BLaER1 (cell line): ENCODE results near the gene ZNF341.

Source experiments
- H3K27ac ChIP-seq: shearing (Covaris generic); formaldehyde crosslinking; 2 replicates; pipeline ENCODE4 v1.8.1; 2022
- H3K27me3 ChIP-seq: shearing (Covaris generic); formaldehyde crosslinking; 2 replicates; pipeline ENCODE4 v1.8.1; 2022
- H3K36me3 ChIP-seq: shearing (Covaris generic); formaldehyde crosslinking; 2 replicates; pipeline ENCODE4 v1.8.1; 2022
- H3K4me1 ChIP-seq: shearing (Covaris generic); formaldehyde crosslinking; 2 replicates; pipeline ENCODE4 v1.8.1; 2022
- H3K4me2 ChIP-seq: shearing (Covaris generic); formaldehyde crosslinking; 2 replicates; pipeline ENCODE4 v1.8.1; 2022
- H3K4me3 ChIP-seq: shearing (Covaris generic); formaldehyde crosslinking; 2 replicates; pipeline ENCODE4 v1.8.1; 2022
- H3K9ac ChIP-seq: shearing (Covaris generic); formaldehyde crosslinking; 2 replicates; pipeline ENCODE4 v1.8.1; 2022
- H3K9me3 ChIP-seq: shearing (Covaris generic); formaldehyde crosslinking; 2 replicates; pipeline ENCODE4 v1.8.1; 2022
- H4K20me1 ChIP-seq: shearing (Covaris generic); formaldehyde crosslinking; 2 replicates; pipeline ENCODE4 v1.8.1; 2022
- Cebpa-rat ChIP-seq: shearing (Covaris generic); IDR thresholded peaks from 2 replicates; pipeline ENCODE4 v1.8.1; 2022

ZNF341 gene

DNA sequence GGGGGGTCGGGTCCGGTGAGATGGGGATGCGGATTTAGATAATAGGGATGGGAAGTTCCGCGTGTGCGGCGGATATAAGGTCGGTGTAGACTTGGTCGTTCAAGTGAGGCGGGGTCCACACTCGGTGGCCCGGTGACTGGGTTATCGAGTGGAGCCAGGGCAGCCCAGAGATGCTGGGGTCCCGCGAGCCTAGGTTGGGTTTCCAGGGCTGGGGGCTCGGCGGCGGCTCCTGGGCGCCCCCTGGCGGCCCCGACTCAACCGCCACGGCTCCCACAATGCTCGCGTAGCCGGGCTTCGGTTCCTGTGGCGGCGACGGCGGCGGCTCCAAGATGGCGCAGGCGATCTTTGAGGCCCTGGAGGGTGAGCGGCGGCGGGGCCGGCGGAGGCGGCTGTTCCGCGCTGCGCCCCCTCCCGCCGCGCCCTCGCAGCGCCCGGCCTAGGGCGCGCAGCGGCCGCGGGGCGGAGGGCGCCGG is at the start of gene ZNF341:
TSS of gene ZNF341 (plus strand) at position 304 of the 473 bp plus-strand sequence. CDS start at position 330, 26 bp downstream.
- no peak for TF ChIP-seq Cebpa-rat
- Histone ChIP-seq H3K9me3 (peaks cover 13% of the 10 kb centered on the region), H3K36me3 (peaks cover 7% of the 10 kb centered on the region; the same call in 1 of the 2 replicates), H4K20me1 (no peaks in the 10 kb centered on the region), H3K4me2 (peak within 1 kb of the TSS; percentile 98), H3K9ac (peak within 1 kb of the TSS; percentile 84), H3K27me3 (no peaks in the 10 kb centered on the region), H3K27ac (peak within 1 kb of the TSS; percentile 82), H3K4me3 (peak within 1 kb of the TSS; percentile 72), H3K4me1 (peaks cover 23% of the 10 kb centered on the region)

DNA sequence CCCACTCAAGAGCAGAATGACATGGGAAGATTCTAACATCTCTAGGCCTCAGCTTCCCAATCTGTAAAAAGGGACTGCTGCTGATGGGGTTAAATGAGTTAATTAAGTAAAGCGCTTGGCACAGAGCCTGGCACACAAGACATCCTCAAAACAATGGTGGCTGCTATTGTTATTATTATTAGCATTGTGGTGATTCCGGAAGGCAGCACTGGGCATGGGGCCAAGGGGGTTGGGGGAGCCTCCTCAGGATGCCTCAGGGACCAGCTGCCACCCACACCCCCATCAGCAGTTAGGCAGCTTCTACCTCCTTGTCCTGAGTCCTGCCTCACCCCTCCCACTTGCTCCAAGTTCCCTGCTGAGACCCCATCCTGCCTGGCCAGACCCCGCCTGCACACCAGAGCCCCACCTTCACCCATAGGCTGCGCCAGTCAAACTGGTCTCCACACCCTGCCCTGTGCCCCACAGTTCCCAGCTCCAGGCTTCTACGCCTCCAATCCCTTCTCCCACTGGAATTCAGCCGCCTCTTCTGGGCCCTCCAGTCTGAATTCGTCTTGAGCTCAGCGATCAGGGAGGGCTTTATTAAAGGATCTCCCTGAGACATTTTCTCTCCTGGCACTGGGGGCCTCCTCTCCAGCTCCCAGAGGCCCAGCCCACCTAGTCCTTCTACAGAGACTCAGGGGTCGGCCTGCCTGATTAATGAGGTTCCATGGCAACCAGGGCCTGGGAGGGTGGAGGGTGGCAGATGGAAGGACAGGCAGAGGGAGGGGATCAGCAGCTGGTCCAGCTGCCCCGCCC is 47.1 kb upstream of the ZNF341 start:
- H3K36me3 ChIP-seq: peaks cover 29% of the 10 kb centered on the region
- H3K4me1 ChIP-seq: peaks cover 91% of the 10 kb centered on the region
- TF ChIP-seq Cebpa-rat: no peak
- H4K20me1 ChIP-seq: peaks cover 56% of the 10 kb centered on the region
- peak overlapping the region; percentile 92 for H3K4me3 ChIP-seq
- H3K27me3 ChIP-seq: no peaks in the 10 kb centered on the region
- peak overlapping the region; percentile 98 for H3K27ac ChIP-seq
- H3K9ac ChIP-seq: peak overlapping the region; percentile 97
- no peaks in the 10 kb centered on the region for H3K9me3 ChIP-seq
- peak overlapping the region; percentile 96 for H3K4me2 ChIP-seq

DNA sequence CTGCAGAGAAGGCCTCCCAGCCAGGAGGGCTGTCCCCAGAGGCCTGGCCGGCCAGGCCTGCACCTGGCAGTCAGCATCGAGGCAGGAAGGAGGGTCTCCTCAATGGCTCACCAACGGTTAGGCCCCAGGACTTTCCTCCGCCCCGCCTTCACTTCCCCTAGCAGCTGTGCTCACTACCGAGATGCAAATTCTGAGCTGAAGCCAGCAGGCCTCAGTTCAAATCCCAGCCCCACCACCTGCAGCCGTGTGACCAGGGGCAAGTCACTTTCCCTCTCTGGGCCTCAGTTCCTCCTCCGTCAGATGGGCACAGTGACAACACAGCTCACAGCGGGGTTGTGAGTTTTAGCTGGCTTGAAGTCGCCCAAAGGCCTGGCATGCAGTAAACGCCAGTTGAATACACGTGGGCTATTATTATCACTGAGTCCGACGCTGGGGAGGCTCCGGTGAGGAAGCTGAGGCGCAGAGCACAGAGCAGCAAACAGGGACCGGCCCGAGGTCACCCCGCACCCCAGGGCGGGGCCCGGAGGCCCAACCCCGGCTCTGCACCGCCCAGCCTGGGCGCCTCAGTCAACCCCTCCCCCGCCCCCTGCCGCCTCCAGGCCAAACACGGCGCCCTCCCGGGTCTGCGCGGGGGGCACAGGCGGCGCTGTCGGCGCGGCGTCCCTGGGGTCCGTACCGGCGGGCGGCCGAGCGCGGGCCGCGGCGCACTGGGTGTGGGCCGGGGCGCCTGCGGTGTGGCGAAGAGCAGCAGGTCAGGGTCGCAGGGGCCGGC is 46.3 kb upstream of the ZNF341 start:
- H3K4me2 ChIP-seq: peak overlapping the region; percentile 96
- H3K36me3 ChIP-seq: peaks cover 21% of the 10 kb centered on the region
- H4K20me1 ChIP-seq: peaks cover 49% of the 10 kb centered on the region
- peak overlapping the region; percentile 92 for H3K4me3 ChIP-seq
- no peaks in the 10 kb centered on the region for H3K9me3 ChIP-seq
- no peak for TF ChIP-seq Cebpa-rat
- H3K4me1 ChIP-seq: peaks cover 90% of the 10 kb centered on the region
- no peaks in the 10 kb centered on the region for H3K27me3 ChIP-seq
- peak overlapping the region; percentile 98 for H3K27ac ChIP-seq
- H3K9ac ChIP-seq: peak overlapping the region; percentile 97

DNA sequence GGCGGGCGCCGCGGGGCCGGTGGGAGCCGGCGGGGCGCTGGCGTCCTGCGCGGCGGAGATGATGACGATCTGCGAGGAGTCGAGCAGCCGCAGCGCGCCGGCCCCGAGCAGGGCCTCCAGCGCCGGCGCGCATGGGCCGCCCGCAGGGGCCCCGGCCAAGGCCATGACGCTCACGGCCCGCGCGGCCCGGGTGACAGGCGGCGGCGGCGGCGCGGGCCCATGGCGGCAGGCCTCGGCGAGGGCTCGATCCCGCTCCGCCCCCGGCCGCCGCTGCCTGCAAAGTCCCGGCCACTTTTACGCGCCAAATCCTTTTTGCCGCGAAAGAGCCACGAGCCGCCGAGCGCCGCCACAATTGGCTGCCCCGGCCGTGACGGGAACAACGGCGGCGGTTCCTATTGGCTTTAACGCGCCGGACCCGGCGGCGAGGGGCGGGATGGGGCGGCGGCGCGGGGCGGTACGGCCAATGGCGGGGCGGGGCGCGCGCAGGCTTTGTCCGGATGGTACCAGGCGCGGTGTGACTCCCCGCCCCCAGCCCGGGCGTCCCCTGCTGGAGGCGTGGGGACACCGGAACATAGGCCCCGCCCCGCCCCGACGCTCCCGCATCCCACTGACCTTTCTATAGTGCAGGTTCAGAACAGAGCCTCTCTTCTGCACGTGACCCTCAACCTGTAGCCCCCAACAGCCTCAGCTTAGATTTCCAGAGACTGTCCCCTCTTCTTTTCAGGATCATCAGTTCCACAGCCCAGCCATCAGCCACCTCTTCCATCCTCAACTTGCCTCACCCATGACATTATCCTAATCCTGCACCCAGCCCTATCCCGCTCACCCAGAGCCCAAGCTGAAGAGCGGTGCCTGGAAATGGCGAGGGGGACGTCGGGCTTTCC is 45.5 kb upstream of the ZNF341 start, which contains the start of gene E2F1:
TSS of gene E2F1 (minus strand) at position 286 of the 884 bp plus-strand sequence. CDS start at position 165, 121 bp downstream.
- Histone ChIP-seq H3K4me2 (peak within 1 kb of the TSS; percentile 96), H4K20me1 (peaks cover 40% of the 10 kb centered on the region), H3K9me3 (no peaks in the 10 kb centered on the region), H3K4me1 (peaks cover 90% of the 10 kb centered on the region), H3K27ac (peak within 1 kb of the TSS; percentile 98), H3K9ac (peak within 1 kb of the TSS; percentile 97), H3K4me3 (peak within 1 kb of the TSS; percentile 92), H3K36me3 (peaks cover 13% of the 10 kb centered on the region), H3K27me3 (no peaks in the 10 kb centered on the region)
- TF ChIP-seq Cebpa-rat: no peak

- Histone ChIP-seq H3K4me3 (peak overlapping the region; percentile 92; the same call in 1 of the 2 replicates), H3K9ac (peak overlapping the region; percentile 56; the same call in 1 of the 2 replicates)
Measured at GRCh38 chr20:33686984-33687366, 44.8 kb upstream of the ZNF341 start.

GRCh38 chr20:33687370-33687915 is 44.4 kb upstream of the ZNF341 start:
- Histone ChIP-seq H3K27ac (peak overlapping the region; percentile 85), H3K4me2 (peak overlapping the region; percentile 79)
- no peak for TF ChIP-seq Cebpa-rat

More at GRCh38 chr20:33686984-33687366, 44.8 kb upstream of the ZNF341 start:
- Histone ChIP-seq H3K4me1 (peaks cover 90% of the 10 kb centered on the region), H4K20me1 (peaks cover 34% of the 10 kb centered on the region), H3K27ac (peak overlapping the region; percentile 85), H3K4me2 (peak overlapping the region; percentile 79), H3K27me3 (no peaks in the 10 kb centered on the region), H3K9me3 (no peaks in the 10 kb centered on the region), H3K36me3 (peaks cover 12% of the 10 kb centered on the region; the same call in 1 of the 2 replicates)
- TF ChIP-seq Cebpa-rat: no peak

DNA sequence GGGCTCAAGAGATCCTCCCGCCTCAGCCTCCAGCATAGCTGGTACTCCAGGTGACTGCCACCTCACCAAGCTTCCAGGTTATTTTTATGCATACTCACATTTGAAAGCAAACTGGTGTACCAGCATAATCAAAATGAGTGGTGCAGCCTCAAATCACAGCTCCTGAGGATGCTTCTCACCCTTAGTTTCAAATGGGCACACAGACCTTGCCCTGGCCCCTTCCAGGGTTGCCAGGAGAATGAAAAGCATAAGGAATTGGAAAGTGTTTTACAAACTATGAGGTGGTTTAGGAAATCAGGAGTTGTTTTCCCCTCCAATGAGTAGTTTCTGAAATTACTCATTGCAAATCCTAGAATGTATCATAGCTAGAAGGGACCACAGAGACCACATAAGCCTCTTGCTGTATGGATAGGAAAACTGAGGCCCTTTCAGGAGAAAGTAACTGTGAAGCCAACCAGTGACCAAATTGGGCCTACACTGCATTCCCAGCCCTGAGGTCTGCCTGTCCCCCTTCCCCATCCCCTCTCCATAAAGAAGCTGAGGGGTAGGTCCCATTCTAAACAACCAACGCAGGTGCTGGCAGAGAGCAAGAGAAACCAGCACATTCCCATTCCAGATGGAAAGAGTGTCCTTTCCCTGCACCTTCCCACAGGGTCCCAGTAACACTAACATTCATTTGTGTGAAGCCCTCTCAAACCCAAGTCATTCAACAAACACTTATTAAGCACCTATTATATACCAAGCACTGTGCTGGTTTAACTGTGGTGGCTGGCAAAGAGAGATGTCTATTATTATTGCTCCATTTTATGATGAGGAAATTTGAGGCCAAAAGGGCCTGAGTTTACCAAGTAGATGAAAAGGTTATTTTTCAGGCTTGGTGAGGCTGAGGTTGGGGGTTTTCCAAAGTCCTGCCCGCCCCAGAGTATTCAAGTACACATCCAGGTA is 43.5 kb upstream of the ZNF341 start:
- peaks cover 90% of the 10 kb centered on the region for H3K4me1 ChIP-seq
- H4K20me1 ChIP-seq: peaks cover 21% of the 10 kb centered on the region
- TF ChIP-seq Cebpa-rat: no peak
- H3K4me2 ChIP-seq: peak overlapping the region; percentile 79
- H3K4me3 ChIP-seq: no peak overlapping the region
- no peaks in the 10 kb centered on the region for H3K9me3 ChIP-seq
- H3K27me3 ChIP-seq: no peaks in the 10 kb centered on the region
- peak overlapping the region; percentile 85 for H3K27ac ChIP-seq
- peak overlapping the region; percentile 56; the same call in 1 of the 2 replicates for H3K9ac ChIP-seq
- peaks cover 5% of the 10 kb centered on the region; the same call in 1 of the 2 replicates for H3K36me3 ChIP-seq

More at GRCh38 chr20:33687370-33687915, 44.4 kb upstream of the ZNF341 start:
- H4K20me1 ChIP-seq: peaks cover 29% of the 10 kb centered on the region
- H3K9ac ChIP-seq: peak overlapping the region; percentile 56
- H3K4me1 ChIP-seq: peaks cover 90% of the 10 kb centered on the region
- no peaks in the 10 kb centered on the region for H3K27me3 ChIP-seq
- no peak overlapping the region for H3K4me3 ChIP-seq
- no peaks in the 10 kb centered on the region for H3K9me3 ChIP-seq
- peaks cover 7% of the 10 kb centered on the region; the same call in 1 of the 2 replicates for H3K36me3 ChIP-seq
